ENCODE data around the gene RWDD3. TPM values are rescaled to one million over a fixed set of nuclear protein-coding genes. Genes with fewer than 3 reads are reported as not detected.

RWDD3 gene
- total RNA-seq, 4 donors from 2014 or later: 5.9 to 16.2 (median 10.8) TPM

DNA sequence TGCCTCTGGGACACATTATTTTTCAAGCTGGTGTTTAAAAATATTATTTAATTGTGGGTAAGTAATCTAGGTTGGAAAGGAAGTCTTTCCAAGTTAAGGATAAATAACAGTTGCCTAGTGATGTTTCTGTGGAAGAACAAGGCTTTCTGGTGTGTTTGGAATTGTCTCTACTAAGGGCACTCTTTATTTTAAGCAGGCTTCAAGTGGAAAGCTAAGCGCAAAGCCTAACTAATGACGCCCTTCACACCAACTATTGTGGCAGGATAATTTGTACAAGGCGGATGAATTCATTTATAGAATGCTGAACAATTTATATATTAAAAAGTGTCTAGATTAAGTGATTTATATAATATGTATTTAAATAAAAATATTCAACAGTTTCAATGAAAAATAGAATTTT lies 25.1 kb upstream of the RWDD3 start:
- H3K4me3 ChIP-seq (ENCODE audit: low read depth, poor library complexity, severe bottlenecking): no peak overlapping the region
- intact Hi-C loops (cut with DNase I; ENCODE audit: low total_unique reads): no loop called here
- TF ChIP-seq POLR2A (IDR thresholded peaks at IDR 0.05): no peak
- TF ChIP-seq, protein P1, sequence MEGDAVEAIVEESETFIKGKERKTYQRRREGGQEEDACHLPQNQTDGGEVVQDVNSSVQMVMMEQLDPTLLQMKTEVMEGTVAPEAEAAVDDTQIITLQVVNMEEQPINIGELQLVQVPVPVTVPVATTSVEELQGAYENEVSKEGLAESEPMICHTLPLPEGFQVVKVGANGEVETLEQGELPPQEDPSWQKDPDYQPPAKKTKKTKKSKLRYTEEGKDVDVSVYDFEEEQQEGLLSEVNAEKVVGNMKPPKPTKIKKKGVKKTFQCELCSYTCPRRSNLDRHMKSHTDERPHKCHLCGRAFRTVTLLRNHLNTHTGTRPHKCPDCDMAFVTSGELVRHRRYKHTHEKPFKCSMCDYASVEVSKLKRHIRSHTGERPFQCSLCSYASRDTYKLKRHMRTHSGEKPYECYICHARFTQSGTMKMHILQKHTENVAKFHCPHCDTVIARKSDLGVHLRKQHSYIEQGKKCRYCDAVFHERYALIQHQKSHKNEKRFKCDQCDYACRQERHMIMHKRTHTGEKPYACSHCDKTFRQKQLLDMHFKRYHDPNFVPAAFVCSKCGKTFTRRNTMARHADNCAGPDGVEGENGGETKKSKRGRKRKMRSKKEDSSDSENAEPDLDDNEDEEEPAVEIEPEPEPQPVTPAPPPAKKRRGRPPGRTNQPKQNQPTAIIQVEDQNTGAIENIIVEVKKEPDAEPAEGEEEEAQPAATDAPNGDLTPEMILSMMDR (IDR thresholded peaks at IDR 0.05): no peak
- DNase-seq (ENCODE audit: low spot score in 2 of 2): no peak
- WGBS, 2 donors: 78 to 91% methylated on average over 3 of the region's 3 CpGs

DNA sequence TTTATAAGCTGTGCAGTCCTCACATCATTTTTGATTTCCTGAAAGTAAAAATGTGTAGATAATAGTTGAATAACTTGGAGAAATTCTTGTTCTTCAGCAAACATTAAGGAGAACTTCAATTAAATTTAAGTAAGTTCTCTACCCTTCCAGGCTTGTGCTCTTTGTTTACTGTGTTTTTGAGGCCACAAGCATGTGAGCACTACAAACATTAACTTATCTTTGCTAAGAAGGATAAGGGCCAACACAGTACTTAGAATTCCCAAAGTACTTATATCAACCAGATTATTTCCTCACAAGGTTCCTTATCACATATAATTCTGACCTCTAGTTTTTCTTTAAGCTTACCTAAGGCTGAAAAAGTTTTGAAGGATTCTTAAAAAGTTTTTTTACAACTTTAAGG lies 24.7 kb upstream of the RWDD3 start:
- intact Hi-C loops (cut with DNase I; ENCODE audit: low total_unique reads): no loop called here
- TF ChIP-seq POLR2A (IDR thresholded peaks at IDR 0.05): no peak
- TF ChIP-seq, protein P1 (IDR thresholded peaks at IDR 0.05): no peak

DNA sequence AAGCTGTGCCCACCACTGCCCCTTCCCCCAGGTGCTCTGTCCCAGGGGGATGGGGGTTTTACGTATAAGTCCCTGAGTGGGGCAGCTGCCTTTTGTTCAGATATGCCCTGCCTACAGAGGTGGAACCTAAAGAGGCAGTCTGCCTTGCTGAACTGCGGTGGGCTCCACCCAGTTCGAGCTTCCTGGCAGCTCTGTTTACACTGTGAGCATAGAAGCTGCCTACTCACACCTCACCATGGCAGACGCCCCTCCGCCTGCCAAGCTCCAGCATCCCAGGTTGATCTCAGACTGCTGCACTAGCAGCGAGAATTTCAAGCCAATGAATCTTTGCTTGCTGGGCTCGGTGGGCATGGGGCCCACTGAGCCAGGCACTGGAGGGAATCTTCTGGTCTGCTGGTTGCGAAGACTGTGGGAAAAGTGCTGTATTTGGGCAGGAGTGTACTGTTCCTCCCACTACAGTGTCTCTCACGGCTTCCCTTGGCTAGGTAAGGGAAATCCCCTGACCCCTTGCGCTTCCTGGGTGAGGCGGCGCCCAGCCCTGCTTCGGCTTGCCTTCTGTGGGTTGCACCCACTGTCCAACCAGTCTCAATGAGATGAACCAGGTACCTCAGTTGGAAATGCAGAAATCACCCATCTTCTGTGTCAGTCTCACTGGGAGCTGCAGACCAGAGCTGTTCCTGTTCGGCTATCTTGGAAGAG lies 17.6 kb upstream of the RWDD3 start:
- DNase-seq (ENCODE audit: low spot score in 2 of 2): no peak

More for the DNA sequence above, 24.7 kb upstream of the RWDD3 start:
- no peak overlapping the region for H3K4me3 ChIP-seq (ENCODE audit: low read depth, poor library complexity, severe bottlenecking)
- DNase-seq (ENCODE audit: low spot score in 2 of 2): no peak

DNA sequence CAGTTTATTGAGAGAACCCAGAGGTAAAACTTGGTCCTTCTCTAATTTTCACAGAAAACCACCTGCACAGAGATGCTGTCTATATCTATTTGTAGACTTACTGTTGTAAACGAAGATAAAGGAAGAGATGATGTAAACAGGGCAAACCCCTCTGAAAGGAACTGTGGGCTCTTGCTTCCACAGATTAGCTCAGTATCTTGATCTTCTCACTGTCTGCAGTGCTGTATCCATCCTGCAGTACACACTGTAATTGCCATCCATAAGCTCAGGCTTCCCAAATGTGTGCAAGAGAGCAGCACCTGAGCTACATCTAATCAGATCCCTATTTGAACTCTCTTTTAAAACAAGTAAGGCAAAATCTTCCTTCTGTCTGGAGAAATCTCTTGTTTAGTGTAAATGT lies 16.6 kb upstream of the RWDD3 start:
- WGBS, 2 donors: 75 to 86% methylated on average over 1 of the region's 1 CpG
- TF ChIP-seq POLR2A (IDR thresholded peaks at IDR 0.05): no peak
- TF ChIP-seq, protein P1 (IDR thresholded peaks at IDR 0.05): no peak
- DNase-seq (ENCODE audit: low spot score in 2 of 2): no peak
- no peak overlapping the region for H3K4me3 ChIP-seq (ENCODE audit: low read depth, poor library complexity, severe bottlenecking)
- intact Hi-C loops (cut with DNase I; ENCODE audit: low total_unique reads): no loop called here

More for the DNA sequence above, 17.6 kb upstream of the RWDD3 start:
- 88 to 90% methylated on average over 14 of the region's 14 CpGs for WGBS, 2 donors
- no peak overlapping the region for H3K4me3 ChIP-seq (ENCODE audit: low read depth, poor library complexity, severe bottlenecking)
- TF ChIP-seq, protein P1 (IDR thresholded peaks at IDR 0.05): no peak
- no peak for TF ChIP-seq POLR2A (IDR thresholded peaks at IDR 0.05)
- intact Hi-C loops (cut with DNase I; ENCODE audit: low total_unique reads): no loop called here

DNA sequence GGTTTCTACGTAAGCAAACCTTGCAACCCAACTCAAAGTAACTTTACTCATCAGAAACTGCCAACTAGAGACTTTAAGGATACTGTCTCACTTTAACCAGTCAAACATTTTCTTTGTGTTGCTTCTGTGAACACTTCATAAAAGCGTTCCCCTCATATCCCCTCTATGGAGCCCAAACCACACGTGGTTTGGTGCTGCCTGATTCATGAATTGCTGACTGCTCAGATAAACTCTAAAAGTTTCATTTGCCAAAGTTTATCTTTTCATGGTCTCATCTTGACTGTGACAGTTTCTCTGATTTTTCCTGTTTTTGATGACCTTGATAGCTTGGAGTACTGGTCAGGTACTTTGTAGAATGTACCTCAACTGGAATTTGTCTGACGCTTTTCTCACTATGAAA lies 14.6 kb upstream of the RWDD3 start:
- no peak overlapping the region for H3K4me3 ChIP-seq (ENCODE audit: low read depth, poor library complexity, severe bottlenecking)
- no peak for TF ChIP-seq POLR2A (IDR thresholded peaks at IDR 0.05)
- TF ChIP-seq, protein P1 (IDR thresholded peaks at IDR 0.05): no peak
- intact Hi-C loops (cut with DNase I; ENCODE audit: low total_unique reads): no loop called here
- 88 to 95% methylated on average over 4 of the region's 4 CpGs for WGBS, 2 donors
- no peak for DNase-seq (ENCODE audit: low spot score in 2 of 2)

DNA sequence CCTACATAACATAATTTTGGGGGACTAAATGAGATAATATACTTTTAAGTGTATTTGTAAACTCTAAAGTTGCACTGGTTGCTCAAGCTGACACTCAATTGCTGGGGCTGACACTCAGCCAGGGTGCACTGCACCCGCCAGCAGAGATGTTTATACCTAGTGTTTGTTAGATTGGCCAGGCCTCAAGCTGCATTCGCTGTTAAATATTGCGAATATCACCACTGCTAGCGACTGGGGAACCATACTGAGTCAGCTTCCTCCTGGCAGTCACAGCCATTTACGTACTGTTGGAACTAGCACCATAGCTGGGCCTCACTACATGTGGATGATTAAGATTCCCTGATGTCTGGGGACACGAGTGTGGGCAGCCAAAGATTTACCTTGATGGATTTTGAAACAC lies 12.7 kb upstream of the RWDD3 start:
- DNase-seq (ENCODE audit: low spot score in 2 of 2): no peak
- intact Hi-C loops (cut with DNase I; ENCODE audit: low total_unique reads): no loop called here
- H3K4me3 ChIP-seq (ENCODE audit: low read depth, poor library complexity, severe bottlenecking): no peak overlapping the region
- WGBS, 2 donors: 89 to 93% methylated on average over 6 of the region's 6 CpGs
- TF ChIP-seq POLR2A (IDR thresholded peaks at IDR 0.05): no peak
- TF ChIP-seq, protein P1 (IDR thresholded peaks at IDR 0.05): no peak
